Measurements from ENCODE around the gene THOC6.
"Not testable (repeated sequence)": the region's sequence is repeated elsewhere in the genome, so short reads cannot be mapped to it uniquely, and the experiment has no call there.

THOC6 gene

DNA sequence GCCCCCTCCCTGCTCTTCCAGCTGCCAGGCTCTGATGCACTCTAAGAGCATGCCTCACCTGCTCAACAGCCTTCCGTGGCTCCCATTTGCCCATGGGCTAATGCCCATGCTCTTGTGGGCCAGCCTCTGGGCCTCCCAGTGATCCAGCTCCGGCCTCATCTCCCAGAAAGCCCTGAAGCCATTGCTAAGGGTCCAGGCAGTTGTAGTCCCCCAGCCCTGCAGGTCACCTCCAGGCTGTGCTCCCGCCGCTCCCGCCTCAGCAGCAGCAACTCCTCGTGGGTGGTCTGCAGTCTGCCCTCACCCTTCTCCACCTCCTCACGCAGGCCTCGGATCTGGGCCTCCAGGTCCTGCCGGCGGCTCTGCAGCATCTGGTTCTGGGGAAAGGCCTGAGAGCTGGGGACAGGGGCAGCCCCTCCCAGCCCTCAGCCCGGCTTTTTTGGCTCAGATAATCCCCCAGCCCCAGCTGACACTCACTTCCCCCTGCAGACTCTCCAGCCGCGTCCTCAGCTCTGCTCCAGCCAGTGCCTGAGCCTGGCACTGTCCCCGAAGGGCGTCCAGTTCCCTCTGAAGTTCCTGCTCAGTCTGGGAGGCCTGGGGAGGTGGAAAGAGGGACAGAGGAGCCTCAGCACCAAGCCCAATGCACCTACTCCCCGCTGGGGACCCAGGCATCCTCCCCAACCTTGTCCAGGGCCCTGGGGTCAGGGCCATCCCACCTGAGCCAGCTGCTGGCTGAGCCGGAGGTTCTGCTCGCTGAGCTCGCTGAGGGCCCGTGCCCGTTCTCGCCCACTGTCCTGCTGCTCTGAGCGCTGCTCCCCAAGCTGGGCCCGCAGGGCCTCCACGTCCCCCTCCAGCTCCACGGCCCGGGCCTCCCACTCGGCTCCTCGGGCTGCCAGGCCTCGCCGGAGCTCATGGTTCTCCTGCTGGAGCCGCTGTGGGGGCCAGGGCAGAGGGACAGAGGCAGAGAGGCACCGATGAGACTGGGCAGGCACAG lies 6.7 kb downstream of the THOC6 start:
- no peak for DNase-seq (ENCODE audit: low spot score)

DNA sequence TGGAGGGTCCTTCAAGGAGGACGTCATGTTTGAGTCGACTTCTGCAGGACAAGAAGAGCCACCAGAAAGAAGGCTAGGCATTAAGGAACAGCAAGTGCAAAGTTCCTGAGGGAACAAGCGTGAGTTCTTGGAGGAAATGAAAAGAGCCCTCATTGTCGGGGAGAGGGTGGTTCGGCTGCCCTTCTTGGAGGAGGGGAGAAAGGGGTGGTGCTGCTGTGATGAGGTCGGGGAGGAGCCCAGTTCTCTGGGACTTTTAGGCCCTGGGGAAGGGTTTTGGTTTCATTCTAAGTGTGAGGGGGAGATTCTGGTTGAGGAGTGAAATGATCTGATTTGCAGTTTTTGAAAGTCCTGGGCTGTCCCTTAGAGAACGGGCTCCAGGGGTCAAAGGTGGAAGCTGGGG lies 8.8 kb downstream of the THOC6 start:
- DNase-seq (ENCODE audit: low spot score), result no peak

DNA sequence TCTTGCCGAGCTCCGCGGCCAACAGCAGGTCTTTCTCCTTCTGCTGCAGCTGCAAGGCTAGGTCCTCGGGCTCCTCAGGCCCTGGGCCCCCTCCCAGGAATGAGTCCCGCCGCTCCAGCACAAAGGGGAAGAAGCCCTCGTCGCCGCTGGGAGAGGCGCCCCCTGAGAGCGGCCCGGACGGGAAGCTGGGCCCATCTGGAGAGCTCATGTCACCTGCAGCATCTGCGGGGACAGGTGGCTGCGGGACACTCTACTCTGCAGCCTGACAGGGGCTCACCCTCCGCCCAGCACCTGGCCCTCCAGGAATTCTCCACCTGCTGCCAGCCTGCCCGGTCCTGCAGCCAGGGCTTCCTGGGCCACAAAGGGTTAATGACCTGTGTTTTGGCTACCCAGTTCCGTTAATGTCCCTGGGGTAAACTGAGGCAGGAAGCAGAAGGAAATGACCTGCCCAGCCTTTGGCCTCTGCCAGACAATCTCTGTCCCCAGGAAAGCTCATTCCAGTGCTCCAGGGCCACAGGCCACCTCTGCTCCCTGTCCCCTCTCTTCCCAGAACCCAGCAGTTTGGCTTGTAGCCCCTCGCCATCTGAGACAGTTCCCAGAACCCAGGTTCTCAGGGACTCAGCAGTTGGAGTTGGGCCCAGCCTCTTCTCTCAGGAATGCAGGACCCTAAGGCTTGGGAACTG lies 11.6 kb downstream of the THOC6 start:
- DNase-seq (ENCODE audit: low spot score), result no peak

GRCh38 chr16:3035972-3036725 lies 12.3 kb downstream of the THOC6 start:
- DNase-seq (ENCODE audit: low spot score), result no peak

GRCh38 chr16:3036726-3037315 lies 13.0 kb downstream of the THOC6 start, which contains the start of gene BICDL2:
Gene BICDL2 (minus strand): TSS chr16:3036944. CDS start chr16:3035496, 1,448 bp downstream.
- no peak for DNase-seq (ENCODE audit: low spot score)

- peak; percentile 57 for DNase-seq (ENCODE audit: low spot score)
These were observed 14.4 kb downstream of the THOC6 start for GRCh38 chr16:3038256-3038655.

- no peak for DNase-seq (ENCODE audit: low spot score)
These were observed 15.1 kb downstream of the THOC6 start for GRCh38 chr16:3038896-3039295.

- DNase-seq (ENCODE audit: low spot score), result no peak
These were observed 18.5 kb downstream of the THOC6 start for GRCh38 chr16:3042376-3042775.

GRCh38 chr16:3044708-3045107 lies 20.9 kb downstream of the THOC6 start:
- no peak for DNase-seq (ENCODE audit: low spot score)

DNA sequence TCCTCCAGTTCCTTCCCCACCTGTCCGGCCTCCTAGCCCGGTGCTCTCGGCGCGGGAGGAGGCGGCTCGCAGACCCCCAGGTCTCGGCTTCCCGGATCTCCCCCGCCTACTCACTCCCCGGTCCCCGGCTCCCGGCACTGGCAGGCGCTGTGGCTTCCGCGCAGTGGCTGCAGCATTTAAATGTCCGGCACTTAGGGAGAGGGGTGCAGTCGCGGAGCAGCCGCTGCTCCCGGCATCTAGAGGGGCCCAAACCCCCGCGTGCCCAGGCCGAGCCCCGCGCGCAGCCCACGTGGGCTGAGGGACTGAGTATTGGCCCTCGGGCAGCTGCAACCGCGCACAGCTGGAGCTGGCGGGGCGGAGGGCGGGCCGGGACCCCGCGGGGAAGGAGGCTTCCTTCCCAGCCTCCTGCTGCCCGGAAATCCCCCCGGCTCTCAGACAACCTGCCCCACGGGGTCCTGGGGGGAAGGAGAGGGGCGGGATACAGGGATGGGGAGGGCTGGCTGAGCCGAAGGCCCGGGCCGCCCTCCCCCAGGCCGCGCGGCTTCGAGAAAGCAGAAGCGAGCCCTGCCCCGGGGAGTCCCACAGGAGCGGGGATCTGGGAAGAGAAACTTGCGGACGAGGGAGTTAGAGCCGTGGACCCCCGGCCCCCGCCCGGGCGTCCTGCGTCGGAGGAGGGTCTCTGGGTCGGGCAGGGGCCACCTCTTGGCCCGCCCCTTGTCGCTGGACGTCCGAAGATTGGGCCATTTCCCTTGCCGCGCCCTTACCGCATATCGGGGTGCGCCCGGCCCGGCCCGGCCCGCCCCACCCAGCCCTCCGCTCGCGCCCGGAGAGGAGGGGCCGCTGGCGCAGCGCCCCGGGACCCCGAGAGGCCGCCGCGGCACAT lies 22.2 kb downstream of the THOC6 start, which contains the start of gene MMP25:
MMP25 (plus strand) TSS at position 804 of the 883 bp plus-strand sequence. CDS start 357 bp downstream, outside the sequence.
- peak; percentile 67 for DNase-seq (ENCODE audit: low spot score)

DNA sequence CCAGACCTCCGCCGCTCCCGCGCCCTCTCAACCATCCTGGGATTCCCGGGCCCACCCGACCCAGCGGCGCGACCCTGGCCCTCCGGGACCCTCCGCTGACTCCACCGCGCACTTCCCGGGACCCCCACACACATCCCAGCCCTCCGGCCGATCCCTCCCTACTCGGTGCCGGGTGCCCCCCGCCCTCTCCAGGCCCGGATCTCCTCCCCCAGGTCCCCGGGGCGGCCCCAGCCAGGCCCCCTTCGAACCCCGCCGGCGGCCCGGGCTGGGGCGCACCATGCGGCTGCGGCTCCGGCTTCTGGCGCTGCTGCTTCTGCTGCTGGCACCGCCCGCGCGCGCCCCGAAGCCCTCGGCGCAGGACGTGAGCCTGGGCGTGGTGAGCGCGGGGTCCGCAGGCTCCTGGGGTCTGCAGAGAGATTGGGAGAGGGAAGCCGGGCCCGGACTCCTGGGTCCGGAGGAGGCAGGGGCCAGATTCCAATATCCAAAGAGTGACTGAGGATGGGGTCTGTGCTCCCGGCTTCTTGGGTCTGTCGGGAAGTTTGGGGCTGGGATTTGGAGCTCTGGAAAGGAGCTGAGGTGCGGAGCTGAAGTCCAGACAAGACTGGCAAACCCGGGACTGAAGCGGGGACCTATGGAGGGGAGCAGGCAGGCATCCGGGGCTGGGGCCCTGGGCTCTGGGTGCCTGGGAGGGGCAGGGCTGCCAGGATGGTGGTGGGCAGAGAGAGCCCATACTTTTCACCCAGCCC lies 23.0 kb downstream of the THOC6 start:
- DNase-seq (ENCODE audit: low spot score), result no peak

DNA sequence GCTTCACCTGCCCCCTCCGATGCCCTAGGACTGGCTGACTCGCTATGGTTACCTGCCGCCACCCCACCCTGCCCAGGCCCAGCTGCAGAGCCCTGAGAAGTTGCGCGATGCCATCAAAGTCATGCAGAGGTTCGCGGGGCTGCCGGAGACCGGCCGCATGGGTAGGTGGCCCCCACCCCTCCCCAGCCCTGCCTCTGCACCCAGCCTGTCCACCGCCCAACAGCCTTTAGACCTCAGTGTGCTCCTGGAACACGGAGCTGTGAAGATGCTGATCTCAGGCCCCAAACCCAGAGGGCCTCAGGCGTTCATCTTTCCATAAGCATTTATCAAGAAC lies 23.5 kb downstream of the THOC6 start:
- DNase-seq (ENCODE audit: low spot score), result no peak

- no peak for DNase-seq (ENCODE audit: low spot score)
These were observed 26.2 kb downstream of the THOC6 start for GRCh38 chr16:3049921-3050481.

DNA sequence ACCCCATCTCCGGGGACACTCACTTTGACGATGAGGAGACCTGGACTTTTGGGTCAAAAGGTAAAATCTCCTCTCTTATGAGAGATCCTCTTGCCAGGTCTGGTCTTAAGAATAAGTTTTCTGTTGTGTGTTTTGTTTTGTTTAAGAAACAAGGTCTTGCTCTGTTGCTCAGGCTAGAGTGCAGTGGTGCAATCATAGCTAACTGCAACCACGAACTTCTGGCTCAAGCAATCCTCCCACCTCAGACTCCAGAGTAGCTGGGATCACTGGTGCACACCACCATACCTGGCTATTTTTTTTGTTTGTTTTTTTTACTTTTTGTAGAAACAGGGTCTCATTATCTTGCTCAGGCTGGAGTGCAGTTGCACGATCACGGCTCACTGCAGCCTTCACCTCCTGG lies 26.7 kb downstream of the THOC6 start:
- DNase-seq (ENCODE audit: low spot score), result no peak

GRCh38 chr16:3051009-3051408 lies 27.2 kb downstream of the THOC6 start:
- no peak for DNase-seq (ENCODE audit: low spot score)

GRCh38 chr16:3051494-3051893 lies 27.7 kb downstream of the THOC6 start:
- DNase-seq (ENCODE audit: low spot score), result no peak

- DNase-seq (ENCODE audit: low spot score), result not testable (repeated sequence)
These were observed 28.9 kb downstream of the THOC6 start for GRCh38 chr16:3052571-3053329.

DNA sequence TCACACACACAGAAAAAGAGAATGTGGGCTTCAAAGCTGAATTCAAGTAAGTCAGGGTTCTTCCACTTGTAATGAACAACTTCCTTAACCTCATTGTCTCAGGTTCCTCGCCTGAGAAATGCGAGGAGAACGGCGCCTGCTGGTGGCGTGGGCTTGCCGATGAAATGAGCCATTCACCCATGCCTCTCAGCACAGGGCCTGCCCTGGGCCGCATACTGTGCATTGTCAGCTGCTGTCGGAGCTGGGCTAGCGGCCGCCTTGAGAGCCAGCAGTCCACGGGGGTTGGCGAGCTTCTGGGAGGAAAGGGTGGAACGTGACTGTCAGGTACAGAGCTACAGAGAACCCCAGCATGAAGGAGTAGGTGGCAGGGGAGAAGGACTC lies 29.5 kb downstream of the THOC6 start:
- not testable (repeated sequence) for DNase-seq (ENCODE audit: low spot score)
